Tibial nerve (tissue), 4 donors: ENCODE results near the gene BBC3. TPM values are rescaled to one million over a fixed set of nuclear protein-coding genes. Genes with fewer than 3 reads are reported as not detected.
A peak's percentile ranks its signal among the peaks of the same experiment; 100 is the strongest.

Experiments used
- DNase-seq, 2 donors: peaks; one replicate each; pipeline ENCODE4 v3.0.0-alpha.2; 2019; ENCODE audit warnings: low spot score in 2 of 2
- H3K27ac ChIP-seq, 4 donors: fragments of 200-600 bp; sonication (generic) in 3 of 4; one replicate each; pipeline ENCODE4 v1.5.1; 2017 to 2019; ENCODE audit warnings: mild to moderate bottlenecking in 1 of 4
- H3K27me3 ChIP-seq, 2 donors: fragments of 200-600 bp; sonication (generic) in 1 of 2; one replicate each; pipeline versions ENCODE4 v1.5.1 to v1.6.0; 2017 to 2019
- H3K36me3 ChIP-seq, 3 donors: fragments of 200-600 bp; sonication (generic); one replicate each; pipeline ENCODE4 v1.5.1; 2018 to 2019
- H3K4me1 ChIP-seq, 4 donors: fragments of 200-600 bp; sonication (generic) in 3 of 4; one replicate each; pipeline ENCODE4 v1.5.1; 2017 to 2019
- H3K4me3 ChIP-seq, 4 donors: fragments of 200-600 bp; sonication (generic) in 3 of 4; one replicate each; pipeline ENCODE4 v1.5.1; 2017 to 2019; ENCODE audit warnings: mild to moderate bottlenecking in 1 of 4, moderate library complexity in 1 of 4
- H3K9me3 ChIP-seq, 4 donors: fragments of 200-600 bp; sonication (generic) in 3 of 4; one replicate each; pipeline ENCODE4 v1.5.1; 2017 to 2019
- EP300 ChIP-seq, 2 donors: sonication (generic); formaldehyde crosslinking; IDR thresholded peaks; one replicate each; pipeline ENCODE4 v1.6.1; 2017; ENCODE audit warnings: antibody characterized with exemption in 2 of 2, mild to moderate bottlenecking in 1 of 2
- POLR2A ChIP-seq, 2 donors: fragments of 450-650 bp; IDR thresholded peaks; one replicate each; pipeline ENCODE4 v1.6.1; 2017; ENCODE audit warnings: antibody characterized with exemption in 2 of 2, mild to moderate bottlenecking in 2 of 2, moderate library complexity in 2 of 2
- WGBS, 2 donors: methylation state at CpG; one replicate each; pipeline ENCODE4 v1.1.5; 2018; 5-methylcytosine and 5-hydroxymethylcytosine counted together
- total RNA-seq, 4 donors: library from RNA; depleted of rRNA; stranded (reverse); fragments of >200 nt; gene quantifications; one replicate each; pipeline ENCODE4 v1.1.0, GENCODE V29; 2016
- TF ChIP-seq, protein P1 (sequence below), 5 experiments: fragments of 200-600 bp in 3 of 5; fragments of 450-650 bp in 2 of 5; sonication (generic) in 3 of 5; IDR thresholded peaks; one replicate each; pipeline ENCODE4 v1.5.1; 2016 to 2019; ENCODE audit warnings: antibody characterized with exemption in 5 of 5, mild to moderate bottlenecking in 3 of 5, moderate library complexity in 2 of 5

The BBC3 gene
- total RNA-seq, 4 donors from 2014 or later: 2.8 to 11.0 (median 6.3) TPM

DNA sequence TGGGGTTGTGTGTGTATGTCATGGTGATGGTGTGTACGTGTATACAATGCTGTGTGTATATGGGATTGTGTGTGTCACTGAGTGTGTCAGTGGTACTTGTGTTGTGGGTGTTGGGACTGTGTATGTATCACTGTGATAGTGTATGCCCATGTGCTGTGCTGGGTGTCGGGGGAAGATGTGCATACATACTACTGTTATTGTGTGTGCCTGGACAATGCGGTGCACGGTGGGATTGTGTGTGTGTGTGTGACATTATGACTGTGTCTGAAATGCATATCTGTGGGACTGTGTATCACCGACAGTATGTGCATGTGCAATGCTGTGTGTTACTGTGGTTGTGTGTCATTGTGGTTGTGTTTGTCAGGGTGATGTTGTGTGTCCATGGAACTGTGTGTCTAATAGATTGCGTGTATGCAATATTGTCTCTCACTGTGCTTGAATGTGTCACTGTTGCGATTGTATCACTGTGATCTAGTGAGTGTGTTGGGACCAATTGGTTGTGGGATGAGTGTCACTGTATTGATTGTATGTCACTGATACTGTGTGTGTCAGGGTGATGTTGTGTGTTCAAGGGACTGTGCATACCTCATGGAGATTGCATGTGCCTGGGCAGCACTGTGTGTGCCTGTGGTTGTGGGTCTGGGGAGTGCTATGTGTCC is 11.0 kb upstream of the BBC3 start:
- Histone ChIP-seq H3K36me3 (no peaks in the 10 kb centered on the region), H3K27ac (no peak overlapping the region), H3K4me3 (no peak overlapping the region), H3K27me3 (peaks cover 0 to 12% of the 10 kb centered on the region in 2 donors), H3K9me3 (no peaks in the 10 kb centered on the region), H3K4me1 (peaks cover 0 to 46% (median 28%) of the 10 kb centered on the region in 4 donors)
- TF ChIP-seq POLR2A (IDR thresholded peaks at IDR 0.05): no peak
- WGBS, 2 donors: 79 to 84% methylated on average over 7 of the region's 7 CpGs
- no peak for DNase-seq

DNA sequence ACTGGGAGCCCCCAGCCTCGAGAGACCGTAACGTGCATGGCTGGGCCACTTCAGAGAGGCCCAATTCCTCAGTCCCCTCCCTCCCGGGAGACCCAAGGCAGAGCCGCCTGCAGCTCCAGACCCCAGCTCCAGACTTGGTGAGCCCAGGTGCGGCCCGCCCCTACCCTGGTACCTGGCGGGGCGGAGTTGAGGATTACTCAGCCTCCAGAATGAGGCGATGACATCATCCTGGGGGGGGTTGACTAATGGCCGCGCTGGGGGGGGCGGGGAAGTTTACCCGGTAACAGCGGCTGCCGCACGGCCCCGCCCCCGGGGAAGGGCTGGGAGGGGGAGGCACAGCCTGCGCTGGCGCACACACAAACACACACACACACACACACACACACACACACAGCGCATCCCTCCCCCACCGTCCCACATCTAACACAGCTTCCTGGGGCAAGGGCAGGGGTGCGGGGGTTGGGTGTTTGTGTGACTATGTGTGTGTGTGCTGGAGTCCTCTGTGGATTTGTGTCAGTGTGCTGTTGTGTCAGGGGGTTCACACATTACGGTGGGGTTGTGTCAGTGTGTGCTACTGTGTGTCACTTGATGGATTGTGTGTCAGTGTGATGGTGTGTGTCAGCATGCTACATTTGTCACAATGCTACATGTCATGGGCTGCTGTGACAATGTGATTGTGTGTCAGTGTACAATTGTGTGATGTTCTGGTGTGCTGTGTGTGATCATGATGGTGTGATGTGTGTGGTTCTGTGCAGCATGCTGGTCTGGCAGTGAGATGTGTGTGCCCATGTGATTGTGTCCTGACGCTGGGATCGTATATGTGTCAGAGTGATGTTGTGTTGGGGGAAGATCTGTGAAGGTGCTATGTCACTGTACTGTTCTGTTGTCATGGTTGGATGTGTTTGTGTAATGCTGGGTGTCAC is 10.3 kb upstream of the BBC3 start:
- Histone ChIP-seq H3K27me3 (peaks cover 0 to 12% of the 10 kb centered on the region in 2 donors), H3K4me3 (no peak overlapping the region), H3K9me3 (no peaks in the 10 kb centered on the region), H3K36me3 (no peaks in the 10 kb centered on the region), H3K27ac (no peak overlapping the region), H3K4me1 (peaks cover 0 to 46% (median 28%) of the 10 kb centered on the region in 4 donors)
- WGBS, 2 donors: 14 to 17% methylated on average over 11 to 12 of the region's 27 CpGs
- TF ChIP-seq POLR2A (IDR thresholded peaks at IDR 0.05) (no peak), EP300 (IDR thresholded peaks at IDR 0.05) (no peak)
- TF ChIP-seq, protein P1, sequence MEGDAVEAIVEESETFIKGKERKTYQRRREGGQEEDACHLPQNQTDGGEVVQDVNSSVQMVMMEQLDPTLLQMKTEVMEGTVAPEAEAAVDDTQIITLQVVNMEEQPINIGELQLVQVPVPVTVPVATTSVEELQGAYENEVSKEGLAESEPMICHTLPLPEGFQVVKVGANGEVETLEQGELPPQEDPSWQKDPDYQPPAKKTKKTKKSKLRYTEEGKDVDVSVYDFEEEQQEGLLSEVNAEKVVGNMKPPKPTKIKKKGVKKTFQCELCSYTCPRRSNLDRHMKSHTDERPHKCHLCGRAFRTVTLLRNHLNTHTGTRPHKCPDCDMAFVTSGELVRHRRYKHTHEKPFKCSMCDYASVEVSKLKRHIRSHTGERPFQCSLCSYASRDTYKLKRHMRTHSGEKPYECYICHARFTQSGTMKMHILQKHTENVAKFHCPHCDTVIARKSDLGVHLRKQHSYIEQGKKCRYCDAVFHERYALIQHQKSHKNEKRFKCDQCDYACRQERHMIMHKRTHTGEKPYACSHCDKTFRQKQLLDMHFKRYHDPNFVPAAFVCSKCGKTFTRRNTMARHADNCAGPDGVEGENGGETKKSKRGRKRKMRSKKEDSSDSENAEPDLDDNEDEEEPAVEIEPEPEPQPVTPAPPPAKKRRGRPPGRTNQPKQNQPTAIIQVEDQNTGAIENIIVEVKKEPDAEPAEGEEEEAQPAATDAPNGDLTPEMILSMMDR (IDR thresholded peaks at IDR 0.05): no peak
- DNase-seq: peak in 1 of 2 donors; percentile 60

DNA sequence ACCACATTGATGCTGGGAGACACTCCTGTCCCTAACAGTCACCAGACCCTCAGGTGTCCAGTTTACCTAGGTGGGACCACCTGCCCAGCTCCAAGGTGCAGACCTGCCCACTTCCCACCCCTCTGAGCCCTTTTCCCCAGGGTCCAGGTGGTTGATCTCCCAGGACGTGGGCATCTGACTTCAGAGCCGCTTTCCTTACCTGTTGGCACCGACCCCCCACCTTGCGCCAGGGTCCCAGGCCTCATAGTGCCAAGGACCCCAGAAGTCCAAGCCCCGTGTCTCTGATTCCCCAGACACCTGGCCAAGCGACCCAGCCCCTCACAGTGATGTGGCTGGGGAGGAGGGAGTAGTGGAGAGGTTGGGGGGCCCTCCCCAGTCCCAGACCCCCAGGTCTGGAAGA is 9.6 kb upstream of the BBC3 start:
- DNase-seq: no peak
- TF ChIP-seq POLR2A (IDR thresholded peaks at IDR 0.05) (no peak), EP300 (IDR thresholded peaks at IDR 0.05) (no peak)
- TF ChIP-seq, protein P1 (IDR thresholded peaks at IDR 0.05): no peak
- Histone ChIP-seq H3K9me3 (no peaks in the 10 kb centered on the region), H3K27ac (no peak overlapping the region), H3K4me3 (no peak overlapping the region), H3K27me3 (peaks cover 0 to 12% of the 10 kb centered on the region in 2 donors), H3K36me3 (no peaks in the 10 kb centered on the region), H3K4me1 (peaks cover 0 to 46% (median 28%) of the 10 kb centered on the region in 4 donors)
- WGBS, 2 donors: 42 to 46% methylated on average over 5 to 6 of the region's 6 CpGs

DNA sequence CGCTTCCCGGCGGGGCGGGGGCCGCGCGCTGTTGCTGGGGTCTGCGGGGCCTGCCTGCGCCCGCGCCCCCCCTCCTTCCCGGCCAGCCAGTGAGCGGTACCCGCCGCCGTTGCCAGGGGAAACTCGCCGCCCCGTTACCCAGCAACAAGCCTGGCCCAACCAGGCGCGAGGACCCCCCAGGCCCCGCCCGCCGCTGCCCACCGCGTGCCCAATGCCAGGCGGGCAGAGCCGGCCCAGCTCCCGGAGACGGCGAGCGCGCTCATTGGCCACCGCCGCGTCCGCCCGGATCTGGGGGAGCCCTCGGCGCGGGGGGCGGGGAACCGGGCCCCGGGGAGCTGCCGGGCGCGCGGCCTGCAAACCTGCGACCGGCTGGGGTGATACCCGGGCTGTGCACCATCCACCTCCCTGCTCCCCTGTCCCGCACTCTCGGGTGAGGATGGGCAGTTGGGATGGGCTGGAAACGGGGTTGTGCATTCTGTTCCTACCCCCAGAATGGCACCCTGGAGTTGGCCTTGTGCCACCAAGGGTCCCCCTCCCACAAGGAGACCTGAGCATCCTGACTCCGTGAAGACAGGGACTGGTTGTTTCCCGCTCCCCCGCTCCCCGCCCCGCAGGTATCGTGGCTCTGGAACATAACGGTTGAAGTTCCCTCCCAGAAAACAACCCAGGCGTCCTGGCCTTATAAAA is 8.8 kb upstream of the BBC3 start:
- peak overlapping the region in 3 of 4 donors; percentile 18 to 43 (median 20) for H3K4me3 ChIP-seq

DNA sequence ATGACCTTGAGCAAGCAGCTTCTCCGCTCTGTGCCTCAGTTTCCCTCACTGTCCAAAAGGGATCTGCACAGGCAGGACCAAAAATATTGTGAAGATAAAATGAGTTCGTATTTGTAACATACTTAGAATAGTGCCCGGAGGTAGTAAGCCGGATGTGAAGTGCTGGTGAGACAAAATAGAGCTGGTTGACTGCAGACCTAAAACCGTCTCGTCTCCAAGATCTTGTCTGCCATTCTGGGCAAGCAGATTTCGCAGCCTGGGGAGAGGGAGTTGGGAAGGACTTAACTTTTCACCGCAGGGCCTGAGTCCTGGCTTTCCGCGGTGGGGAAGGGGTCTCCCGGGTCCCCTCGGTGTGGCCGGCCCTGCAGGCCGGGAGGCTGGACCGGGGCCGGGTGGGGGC is 8.2 kb upstream of the BBC3 start:
- TF ChIP-seq EP300 (IDR thresholded peaks at IDR 0.05): no peak
- TF ChIP-seq, protein P1 (IDR thresholded peaks at IDR 0.05): no peak
- TF ChIP-seq POLR2A (IDR thresholded peaks at IDR 0.05): no peak
- Histone ChIP-seq H3K4me3 (peak overlapping the region in 3 of 4 donors; percentile 18 to 43 (median 20)), H3K27me3 (peaks cover 0 to 12% of the 10 kb centered on the region in 2 donors), H3K4me1 (peaks cover 0 to 40% (median 25%) of the 10 kb centered on the region in 4 donors), H3K36me3 (no peaks in the 10 kb centered on the region), H3K27ac (no peak overlapping the region), H3K9me3 (no peaks in the 10 kb centered on the region)
- DNase-seq: no peak
- 22 to 26% methylated on average over 8 of the region's 16 CpGs for WGBS, 2 donors

More for the DNA sequence above, 8.8 kb upstream of the BBC3 start:
- H3K4me1 ChIP-seq: peaks cover 0 to 46% (median 28%) of the 10 kb centered on the region in 4 donors
- no peak overlapping the region for H3K27ac ChIP-seq
- no peaks in the 10 kb centered on the region for H3K9me3 ChIP-seq
- TF ChIP-seq EP300 (IDR thresholded peaks at IDR 0.05) (no peak), POLR2A (IDR thresholded peaks at IDR 0.05) (no peak)
- TF ChIP-seq, protein P1 (IDR thresholded peaks at IDR 0.05): no peak
- peaks cover 0 to 12% of the 10 kb centered on the region in 2 donors for H3K27me3 ChIP-seq
- 4 to 5% methylated on average over 13 to 32 of the region's 62 CpGs for WGBS, 2 donors
- no peak for DNase-seq
- H3K36me3 ChIP-seq: no peaks in the 10 kb centered on the region
